PC-9 (cell line): Measurements from ENCODE around the gene SLC66A3.

ENCODE experiments used
- EZH2 ChIP-seq: fragments of 200-600 bp; sonication (generic); IDR thresholded peaks from 2 replicates; pipeline ENCODE4 v1.8.0; 2017; ENCODE audit warnings: antibody characterized with exemption, low read depth
- TF ChIP-seq, protein P1 (sequence below): fragments of 200-600 bp; sonication (generic); conservative IDR thresholded peaks from 2 replicates; pipeline ENCODE4 v1.6.1; 2017; ENCODE audit warnings: mixed run types, antibody characterized with exemption, mild to moderate bottlenecking, moderate library complexity

DNA sequence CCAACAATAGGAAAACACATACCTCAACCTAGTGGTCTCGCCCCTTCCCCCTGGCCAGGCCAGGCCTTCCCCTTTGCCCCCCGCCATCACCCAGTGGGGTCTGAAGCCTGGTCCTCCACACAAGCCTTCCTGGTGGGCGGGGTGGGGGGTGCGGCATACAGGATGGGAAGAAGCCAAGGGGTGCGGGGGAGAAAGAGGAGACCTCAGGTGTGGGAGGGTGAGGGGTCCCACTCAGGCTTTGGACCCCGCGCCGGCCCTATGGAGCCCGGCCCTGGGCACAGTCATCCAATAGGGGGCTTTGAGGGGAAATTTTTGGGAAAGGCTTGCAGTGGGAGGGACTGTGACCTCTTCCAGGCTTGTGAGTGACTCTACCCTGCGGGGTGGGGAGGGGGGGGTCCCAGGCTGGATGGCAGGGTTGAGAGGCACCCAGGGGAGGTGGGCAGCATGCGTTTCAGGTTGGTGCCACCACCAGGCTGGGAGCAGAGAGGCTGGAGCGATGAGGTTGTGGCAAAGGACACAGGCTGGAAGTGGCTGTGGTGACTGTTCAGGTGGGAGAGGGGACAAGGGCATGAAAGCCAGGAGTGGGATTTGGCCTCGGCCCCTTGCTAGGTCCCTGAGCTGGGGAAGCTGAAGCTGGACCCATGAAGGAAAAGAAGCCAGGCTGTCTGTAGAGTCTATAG, 1.3 kb downstream of the SLC66A3 start:
- TF ChIP-seq, protein P1, sequence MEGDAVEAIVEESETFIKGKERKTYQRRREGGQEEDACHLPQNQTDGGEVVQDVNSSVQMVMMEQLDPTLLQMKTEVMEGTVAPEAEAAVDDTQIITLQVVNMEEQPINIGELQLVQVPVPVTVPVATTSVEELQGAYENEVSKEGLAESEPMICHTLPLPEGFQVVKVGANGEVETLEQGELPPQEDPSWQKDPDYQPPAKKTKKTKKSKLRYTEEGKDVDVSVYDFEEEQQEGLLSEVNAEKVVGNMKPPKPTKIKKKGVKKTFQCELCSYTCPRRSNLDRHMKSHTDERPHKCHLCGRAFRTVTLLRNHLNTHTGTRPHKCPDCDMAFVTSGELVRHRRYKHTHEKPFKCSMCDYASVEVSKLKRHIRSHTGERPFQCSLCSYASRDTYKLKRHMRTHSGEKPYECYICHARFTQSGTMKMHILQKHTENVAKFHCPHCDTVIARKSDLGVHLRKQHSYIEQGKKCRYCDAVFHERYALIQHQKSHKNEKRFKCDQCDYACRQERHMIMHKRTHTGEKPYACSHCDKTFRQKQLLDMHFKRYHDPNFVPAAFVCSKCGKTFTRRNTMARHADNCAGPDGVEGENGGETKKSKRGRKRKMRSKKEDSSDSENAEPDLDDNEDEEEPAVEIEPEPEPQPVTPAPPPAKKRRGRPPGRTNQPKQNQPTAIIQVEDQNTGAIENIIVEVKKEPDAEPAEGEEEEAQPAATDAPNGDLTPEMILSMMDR = no peak
- no peak for TF ChIP-seq EZH2
